ENCODE results near the gene NFYB.
"Not testable (repeated sequence)": the region's sequence is repeated elsewhere in the genome, so short reads cannot be mapped to it uniquely, and the experiment has no call there.

NFYB gene

GRCh38 chr12:104137902-104138796 lies at the start of gene NFYB:
Gene NFYB, minus strand, starts transcription at chr12:104138210. Its CDS starts 2,757 bp downstream, at chr12:104135453.
- peak; percentile 90 for DNase-seq

GRCh38 chr12:104187446-104188155 lies 49.6 kb upstream of the NFYB start:
- no peak for DNase-seq

GRCh38 chr12:104183443-104183842 lies 45.4 kb upstream of the NFYB start:
- DNase-seq = no peak

- DNase-seq = no peak
These were observed 44.8 kb upstream of the NFYB start for GRCh38 chr12:104182621-104183378.

- DNase-seq = no peak
These were observed 44.1 kb upstream of the NFYB start for GRCh38 chr12:104182144-104182543.

GRCh38 chr12:104181313-104181712 lies 43.3 kb upstream of the NFYB start:
- DNase-seq = no peak

GRCh38 chr12:104180374-104180773 lies 42.4 kb upstream of the NFYB start:
- no peak for DNase-seq

- no peak for DNase-seq
These were observed 39.9 kb upstream of the NFYB start for GRCh38 chr12:104177663-104178501.

- no peak for DNase-seq
These were observed 39.3 kb upstream of the NFYB start for GRCh38 chr12:104177336-104177662.

- no peak for DNase-seq
These were observed 37.8 kb upstream of the NFYB start for GRCh38 chr12:104175726-104176247.

- not testable (repeated sequence) for DNase-seq
These were observed 35.8 kb upstream of the NFYB start for GRCh38 chr12:104173804-104174203.

GRCh38 chr12:104172570-104172947 lies 34.5 kb upstream of the NFYB start:
- DNase-seq = no peak

GRCh38 chr12:104171785-104172569 lies 34.0 kb upstream of the NFYB start:
- no peak for DNase-seq

GRCh38 chr12:104168596-104168995 lies 30.6 kb upstream of the NFYB start:
- DNase-seq = no peak

- no peak for DNase-seq
These were observed 29.8 kb upstream of the NFYB start for GRCh38 chr12:104167519-104168458.

GRCh38 chr12:104166465-104166864 lies 28.5 kb upstream of the NFYB start:
- no peak for DNase-seq

- no peak for DNase-seq
These were observed 27.8 kb upstream of the NFYB start for GRCh38 chr12:104165801-104166200.

- DNase-seq = no peak
These were observed 26.6 kb upstream of the NFYB start for GRCh38 chr12:104164634-104165033.

GRCh38 chr12:104163631-104164030 lies 25.6 kb upstream of the NFYB start:
- no peak for DNase-seq

- not testable (repeated sequence) for DNase-seq
These were observed 25.0 kb upstream of the NFYB start for GRCh38 chr12:104163028-104163427.

Data from activated effector memory CD4-positive, alpha-beta T cell treated with Interleukin-2 at 50 U/mL for 16 hours (primary cell).